ENCODE data around the gene SQOR.

The SQOR gene

DNA sequence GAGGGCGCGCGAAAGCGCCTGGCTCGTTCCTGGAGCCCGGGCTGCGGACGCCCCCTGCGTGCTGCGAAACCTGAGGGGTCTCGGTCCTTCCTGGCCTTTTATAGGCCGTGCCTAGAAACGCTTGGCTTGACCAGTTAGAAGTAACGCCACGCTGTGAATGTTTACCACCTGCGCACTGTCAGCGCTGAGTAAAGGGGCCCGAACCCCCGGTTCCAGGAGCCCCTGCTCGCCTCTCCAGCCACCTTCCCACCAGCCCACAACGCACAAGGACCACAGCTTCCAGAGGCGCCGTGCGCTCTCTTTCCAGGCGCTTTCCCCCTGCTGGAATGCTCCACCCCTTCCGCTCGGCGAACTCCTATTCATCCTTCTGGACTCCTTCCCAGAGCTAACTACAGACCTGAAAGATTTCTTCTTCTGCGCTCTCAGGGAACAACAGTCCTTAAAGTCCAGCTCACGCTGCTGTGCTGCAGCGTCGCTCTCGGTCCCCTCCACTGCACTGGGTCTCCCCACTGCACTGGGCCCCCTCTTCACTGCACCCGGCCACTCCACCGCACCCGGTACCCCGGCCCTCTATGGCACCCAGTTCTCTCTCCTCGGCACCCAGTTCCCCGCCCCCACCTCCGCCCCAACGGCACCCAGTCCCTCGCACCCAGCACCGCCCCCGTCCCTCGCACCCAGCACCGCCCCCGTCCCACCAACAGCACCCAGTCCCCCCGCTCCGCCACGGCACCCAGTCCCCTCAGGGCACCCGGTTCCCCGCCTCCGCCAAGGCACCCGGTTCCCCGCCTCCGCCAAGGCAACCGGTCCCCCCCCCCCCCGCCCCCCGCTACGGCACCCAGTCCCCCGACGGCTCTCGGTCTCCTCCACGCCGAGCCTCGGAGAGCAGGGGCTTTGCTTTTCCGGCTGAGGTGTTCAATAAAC is 69.8 kb downstream of the SQOR start:
- TF ChIP-seq, protein P1, sequence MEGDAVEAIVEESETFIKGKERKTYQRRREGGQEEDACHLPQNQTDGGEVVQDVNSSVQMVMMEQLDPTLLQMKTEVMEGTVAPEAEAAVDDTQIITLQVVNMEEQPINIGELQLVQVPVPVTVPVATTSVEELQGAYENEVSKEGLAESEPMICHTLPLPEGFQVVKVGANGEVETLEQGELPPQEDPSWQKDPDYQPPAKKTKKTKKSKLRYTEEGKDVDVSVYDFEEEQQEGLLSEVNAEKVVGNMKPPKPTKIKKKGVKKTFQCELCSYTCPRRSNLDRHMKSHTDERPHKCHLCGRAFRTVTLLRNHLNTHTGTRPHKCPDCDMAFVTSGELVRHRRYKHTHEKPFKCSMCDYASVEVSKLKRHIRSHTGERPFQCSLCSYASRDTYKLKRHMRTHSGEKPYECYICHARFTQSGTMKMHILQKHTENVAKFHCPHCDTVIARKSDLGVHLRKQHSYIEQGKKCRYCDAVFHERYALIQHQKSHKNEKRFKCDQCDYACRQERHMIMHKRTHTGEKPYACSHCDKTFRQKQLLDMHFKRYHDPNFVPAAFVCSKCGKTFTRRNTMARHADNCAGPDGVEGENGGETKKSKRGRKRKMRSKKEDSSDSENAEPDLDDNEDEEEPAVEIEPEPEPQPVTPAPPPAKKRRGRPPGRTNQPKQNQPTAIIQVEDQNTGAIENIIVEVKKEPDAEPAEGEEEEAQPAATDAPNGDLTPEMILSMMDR (IDR thresholded peaks at IDR 0.05; ENCODE audit: insufficient read depth, low read length, poor library complexity, severe bottlenecking), result no peak
- no peaks in the 10 kb centered on the region for H3K36me3 ChIP-seq (ENCODE audit: control insufficient read depth, insufficient read depth, low read length)
- H3K27me3 ChIP-seq (replicated peaks; ENCODE audit: control insufficient read depth, insufficient read depth, low read length), result no peaks in the 10 kb centered on the region
- H3K4me3 ChIP-seq (replicated peaks; ENCODE audit: low read depth, low read length), result peak overlapping the region; percentile 67
- no peak for DNase-seq (ENCODE audit: extremely low read depth, insufficient read length)

DNA sequence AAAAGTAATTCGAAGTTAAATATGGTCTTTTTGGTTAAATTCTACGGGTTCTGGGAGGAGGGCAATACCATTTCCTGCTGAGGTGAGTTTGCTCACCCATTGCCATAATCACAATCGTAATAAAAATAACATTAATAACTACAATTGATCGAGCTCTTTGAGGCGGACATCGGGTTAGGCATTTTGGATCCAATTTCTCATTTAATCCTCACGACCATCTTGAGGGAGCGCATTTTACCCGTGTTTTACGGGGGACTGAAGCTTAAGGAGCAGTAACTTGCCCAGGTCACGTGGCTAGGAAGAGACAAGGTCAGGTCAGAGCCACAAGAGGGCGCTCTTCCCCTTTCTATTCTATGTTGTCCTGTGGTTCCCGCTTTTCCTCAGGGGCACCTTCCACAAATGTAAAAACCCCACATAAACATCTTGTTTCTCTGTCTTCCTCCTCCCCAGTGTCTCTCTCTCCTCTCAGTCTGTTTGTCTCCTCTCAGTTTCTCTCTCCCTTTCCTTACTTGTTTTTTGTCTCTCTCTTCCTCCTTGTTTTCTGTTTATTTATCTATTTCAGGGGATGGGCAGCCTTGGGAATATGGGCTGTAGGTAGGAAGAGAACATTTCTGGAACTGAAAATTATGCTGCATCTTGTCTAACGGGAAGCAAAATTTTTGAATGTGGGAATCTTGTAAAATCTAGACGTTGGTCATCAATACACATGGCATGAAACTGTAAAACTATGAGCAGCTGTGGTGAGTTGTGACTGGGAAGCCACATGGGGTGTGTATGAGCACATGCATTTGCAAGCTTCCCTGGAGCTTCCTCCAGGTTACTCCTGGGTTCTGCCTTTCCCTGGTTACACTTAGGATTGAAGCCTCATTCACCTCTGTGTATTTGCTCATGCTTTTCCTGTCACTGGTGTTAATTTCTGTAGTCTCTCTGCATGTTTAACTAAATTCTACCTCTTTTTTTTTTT is 71.0 kb downstream of the SQOR start:
- TF ChIP-seq, protein P1 (IDR thresholded peaks at IDR 0.05; ENCODE audit: insufficient read depth, low read length, poor library complexity, severe bottlenecking), result peak; percentile 90
- no peaks in the 10 kb centered on the region for H3K36me3 ChIP-seq (ENCODE audit: control insufficient read depth, insufficient read depth, low read length)

DNA sequence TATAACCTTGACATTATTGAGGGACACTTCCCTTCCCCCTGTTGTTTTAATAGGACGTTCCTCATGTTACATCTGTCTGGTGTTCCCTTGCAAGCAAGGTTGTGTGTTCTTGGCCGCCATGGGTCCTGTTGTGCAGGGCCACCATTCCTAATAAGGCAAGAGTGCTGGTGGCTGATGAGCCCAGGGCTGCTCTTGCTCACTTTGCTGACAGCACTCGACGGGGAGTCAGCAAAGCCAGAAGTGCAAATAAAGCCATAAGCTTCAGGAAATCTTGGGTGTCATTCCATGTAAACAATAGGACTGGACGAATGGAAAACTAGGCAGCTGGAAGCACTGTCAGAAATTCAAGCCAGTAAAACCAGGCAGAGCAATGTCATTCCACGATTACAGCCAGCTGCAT is 75.8 kb downstream of the SQOR start:
- no peak for DNase-seq (ENCODE audit: extremely low read depth, insufficient read length)
- Histone ChIP-seq H3K4me3 (replicated peaks; ENCODE audit: low read depth, low read length) (no peak overlapping the region), H3K27me3 (replicated peaks; ENCODE audit: control insufficient read depth, insufficient read depth, low read length) (no peaks in the 10 kb centered on the region), H3K36me3 (ENCODE audit: control insufficient read depth, insufficient read depth, low read length) (no peaks in the 10 kb centered on the region)
- TF ChIP-seq, protein P1 (IDR thresholded peaks at IDR 0.05; ENCODE audit: insufficient read depth, low read length, poor library complexity, severe bottlenecking), result no peak

More for the DNA sequence above, 71.0 kb downstream of the SQOR start:
- DNase-seq (ENCODE audit: extremely low read depth, insufficient read length), result peak; percentile 39
- Histone ChIP-seq H3K4me3 (replicated peaks; ENCODE audit: low read depth, low read length) (peak overlapping the region; percentile 67), H3K27me3 (replicated peaks; ENCODE audit: control insufficient read depth, insufficient read depth, low read length) (no peaks in the 10 kb centered on the region)

DNA sequence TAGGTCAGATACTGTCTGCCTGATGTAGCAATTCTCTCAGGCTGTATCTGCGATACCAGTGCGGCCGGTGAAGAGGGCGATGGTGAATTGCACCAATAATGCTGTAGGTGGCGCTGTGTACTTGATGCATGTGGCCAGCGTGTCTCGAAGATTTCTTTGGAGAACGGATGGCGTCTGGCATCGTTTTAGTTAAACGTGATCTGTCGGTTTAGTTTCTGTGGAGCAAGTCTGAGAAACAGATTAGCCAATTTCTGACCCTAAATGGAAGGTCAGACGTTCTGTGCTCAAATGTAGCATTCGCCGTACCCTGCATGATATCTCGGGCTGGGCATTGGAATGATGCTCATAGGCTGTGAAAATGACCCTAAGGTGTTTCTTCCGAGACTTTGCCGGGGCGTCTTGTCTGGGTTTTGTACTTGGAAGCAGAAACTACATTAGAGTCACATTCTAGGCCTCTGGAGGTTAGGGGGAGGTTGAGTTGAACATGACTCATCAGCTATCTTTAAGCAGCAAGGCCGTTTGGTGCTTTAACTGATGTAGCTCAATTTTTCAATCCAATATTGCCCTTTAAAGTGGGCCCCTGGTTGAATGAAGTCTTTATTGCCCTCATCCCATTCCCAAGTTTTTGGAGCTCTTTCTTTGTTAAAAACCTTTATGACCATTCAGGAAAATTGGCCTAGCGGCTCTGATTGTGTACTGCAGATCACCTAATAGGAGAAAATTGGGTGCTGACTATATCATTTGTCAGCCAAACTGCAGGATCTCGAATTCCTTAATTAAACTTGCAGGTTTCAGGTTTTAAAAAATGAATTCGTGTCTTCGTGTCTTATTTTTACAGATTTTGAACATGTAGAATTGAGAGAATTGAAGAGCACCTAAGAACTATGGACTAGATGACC is 80.0 kb downstream of the SQOR start:
- DNase-seq (ENCODE audit: extremely low read depth, insufficient read length), result no peak
- H3K27me3 ChIP-seq (replicated peaks; ENCODE audit: control insufficient read depth, insufficient read depth, low read length), result no peaks in the 10 kb centered on the region
- TF ChIP-seq, protein P1 (IDR thresholded peaks at IDR 0.05; ENCODE audit: insufficient read depth, low read length, poor library complexity, severe bottlenecking), result peak; percentile 79
- no peak overlapping the region for H3K4me3 ChIP-seq (replicated peaks; ENCODE audit: low read depth, low read length)
- H3K36me3 ChIP-seq (ENCODE audit: control insufficient read depth, insufficient read depth, low read length), result no peaks in the 10 kb centered on the region

DNA sequence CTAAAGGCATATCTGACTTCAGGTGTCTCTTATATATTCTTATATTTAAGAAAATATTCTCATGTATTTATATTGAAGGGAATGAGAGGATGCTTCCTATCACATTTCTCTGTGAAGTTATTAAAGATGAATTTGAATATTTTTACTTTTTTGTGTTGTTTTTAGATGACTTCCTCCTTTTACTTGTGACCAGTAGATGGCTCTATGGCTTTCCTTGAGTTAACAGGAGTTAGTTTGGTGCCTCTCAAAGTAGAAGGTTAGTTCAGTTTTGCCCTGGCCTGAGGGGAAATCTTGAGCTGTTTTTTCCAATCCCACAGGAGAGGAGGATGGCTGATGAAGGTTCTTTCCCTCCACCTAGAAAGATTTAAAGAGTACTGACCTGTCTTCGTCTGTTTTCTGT is 80.7 kb downstream of the SQOR start:
- no peak for DNase-seq (ENCODE audit: extremely low read depth, insufficient read length)
- H3K27me3 ChIP-seq (replicated peaks; ENCODE audit: control insufficient read depth, insufficient read depth, low read length), result no peaks in the 10 kb centered on the region
- TF ChIP-seq, protein P1 (IDR thresholded peaks at IDR 0.05; ENCODE audit: insufficient read depth, low read length, poor library complexity, severe bottlenecking), result peak; percentile 44
- H3K4me3 ChIP-seq (replicated peaks; ENCODE audit: low read depth, low read length), result no peak overlapping the region
- no peaks in the 10 kb centered on the region for H3K36me3 ChIP-seq (ENCODE audit: control insufficient read depth, insufficient read depth, low read length)
